NCI-H1694 treated with DMSO at 0.1 percent for 48 hours (cell line): ENCODE results near the gene GOLGB1.
"Not testable (repeated sequence)": the region's sequence is repeated elsewhere in the genome, so short reads cannot be mapped to it uniquely, and the experiment has no call there.

Experiments
- DNase-seq: peaks from one replicate; lab custom pipeline; 2025; lab: John Stamatoyannopoulos, UW

The GOLGB1 gene

DNA sequence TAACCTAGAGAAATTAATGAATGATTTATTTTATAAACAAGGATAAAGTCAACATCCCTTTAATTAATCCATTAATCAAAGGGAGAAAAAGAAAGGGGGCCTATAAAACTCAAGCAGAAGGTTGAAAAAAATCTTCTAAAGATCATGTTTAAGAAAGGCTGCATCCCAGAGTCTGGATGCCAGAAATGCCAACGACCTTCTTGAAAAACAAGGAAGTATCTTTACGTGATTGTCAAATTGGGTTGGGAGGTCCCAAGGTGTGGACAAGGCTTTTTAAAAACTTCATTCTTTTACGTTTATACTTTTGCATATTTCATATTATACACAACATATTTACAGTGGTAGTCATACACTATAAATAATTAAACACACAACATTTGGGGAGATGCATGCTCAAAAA is 1.6 kb downstream of the GOLGB1 start:
- DNase-seq, result no peak

- not testable (repeated sequence) for DNase-seq
These were observed 6.4 kb downstream of the GOLGB1 start for GRCh38 chr3:121743106-121743505.

DNA sequence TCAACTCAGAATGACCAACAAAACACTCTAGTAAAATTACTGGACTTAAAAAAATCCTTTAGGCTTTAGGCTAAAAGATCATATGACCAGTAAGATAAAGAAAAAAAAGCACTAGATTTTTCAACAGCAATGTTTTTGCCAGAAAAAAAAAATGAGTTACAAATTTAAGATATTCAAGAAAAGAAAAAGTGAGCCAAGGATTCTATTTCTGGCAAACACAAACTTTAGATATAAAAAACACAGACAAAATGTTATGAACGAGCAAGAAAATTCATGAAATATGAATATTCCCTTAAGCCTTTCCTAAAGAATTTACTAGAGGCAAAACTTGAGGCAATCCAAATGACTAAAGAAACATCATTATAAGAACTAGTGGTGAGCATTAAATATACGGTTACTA is 8.6 kb downstream of the GOLGB1 start:
- no peak for DNase-seq

DNA sequence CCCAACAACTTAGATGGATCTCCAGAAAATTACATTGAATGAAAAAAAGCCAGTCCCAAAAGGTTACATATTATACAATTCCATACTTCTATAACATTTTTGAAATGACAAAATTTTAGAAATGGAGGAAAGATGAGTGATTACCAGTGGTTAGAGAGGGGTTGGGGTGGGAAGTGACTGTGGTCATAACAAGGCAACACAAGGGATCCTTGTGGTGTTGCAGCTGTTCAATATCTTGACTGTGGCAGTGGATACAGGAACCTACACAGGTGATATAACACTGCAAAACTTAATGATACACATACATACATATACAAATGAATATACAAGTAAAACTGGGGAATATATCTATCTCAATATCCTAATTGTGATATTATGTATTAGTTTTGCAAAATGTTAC is 9.6 kb downstream of the GOLGB1 start:
- no peak for DNase-seq

DNA sequence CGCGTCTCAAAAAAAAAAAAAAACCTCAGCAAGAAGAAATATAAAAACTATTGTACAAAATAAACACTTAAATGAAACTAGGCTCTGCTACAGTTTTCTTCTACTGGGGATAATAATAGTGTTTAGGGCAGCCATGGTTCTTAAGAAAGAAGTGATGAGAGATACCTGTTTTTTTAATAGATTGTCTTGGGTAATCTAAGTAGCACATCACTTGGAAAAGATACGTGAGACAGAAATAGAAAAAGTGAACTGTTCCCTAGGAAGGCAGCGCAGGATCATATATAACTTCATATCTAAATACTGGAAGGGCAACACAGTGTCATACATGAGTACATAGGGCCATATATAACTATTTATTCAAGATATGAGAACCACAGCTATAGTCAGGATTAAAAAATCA is 11.9 kb downstream of the GOLGB1 start:
- no peak for DNase-seq

DNA sequence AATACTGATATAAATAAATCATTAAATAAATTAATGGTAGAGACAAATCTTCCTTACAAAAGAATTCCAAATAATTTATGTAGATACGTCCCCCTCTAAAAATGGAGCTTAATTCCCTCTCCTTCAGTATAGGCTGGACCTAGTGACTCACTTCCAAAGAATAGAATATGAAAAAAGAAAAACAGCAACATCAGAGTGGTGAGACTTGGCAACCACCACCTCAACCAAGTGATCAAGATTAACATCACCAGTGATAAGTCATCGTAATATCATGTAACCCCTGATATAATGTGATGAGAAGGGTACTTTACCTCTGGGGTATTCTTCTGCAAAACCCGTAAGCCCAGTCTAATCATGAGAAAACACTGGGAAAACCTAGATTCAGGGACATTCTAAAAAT is 13.4 kb downstream of the GOLGB1 start:
- DNase-seq, result no peak

DNA sequence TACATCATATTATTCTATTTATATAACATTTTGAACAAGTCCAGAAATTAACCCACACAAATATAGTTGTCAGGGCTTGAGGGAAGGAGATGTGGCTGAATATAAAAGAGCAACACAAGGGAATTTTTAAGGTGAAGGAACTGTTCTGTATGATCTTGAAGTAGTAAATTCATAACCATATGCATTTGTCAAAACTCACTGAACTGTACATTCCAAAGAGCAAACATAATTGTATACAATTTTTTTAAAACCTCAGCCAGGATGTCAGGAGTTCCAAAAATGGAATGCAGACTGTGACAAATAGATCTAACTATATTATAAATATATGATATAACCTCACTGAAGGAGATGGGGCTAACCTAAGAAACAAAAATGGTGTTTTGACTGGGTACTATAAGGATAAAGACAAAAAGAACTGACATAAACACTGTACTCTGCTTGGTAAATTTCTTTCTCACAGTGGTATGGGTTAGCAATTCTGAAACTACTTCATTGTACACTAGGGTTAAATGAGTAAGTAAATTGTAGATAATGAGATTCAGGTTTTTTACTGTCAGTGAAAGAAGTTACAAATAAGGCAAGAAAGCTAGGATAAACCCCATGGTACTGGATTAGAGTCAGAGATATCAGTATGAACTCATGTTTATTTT is 14.4 kb downstream of the GOLGB1 start:
- no peak for DNase-seq

GRCh38 chr3:121730940-121731687 is 18.4 kb downstream of the GOLGB1 start:
- DNase-seq, result no peak

- no peak for DNase-seq
These were observed 25.4 kb downstream of the GOLGB1 start for GRCh38 chr3:121724130-121724529.

DNA sequence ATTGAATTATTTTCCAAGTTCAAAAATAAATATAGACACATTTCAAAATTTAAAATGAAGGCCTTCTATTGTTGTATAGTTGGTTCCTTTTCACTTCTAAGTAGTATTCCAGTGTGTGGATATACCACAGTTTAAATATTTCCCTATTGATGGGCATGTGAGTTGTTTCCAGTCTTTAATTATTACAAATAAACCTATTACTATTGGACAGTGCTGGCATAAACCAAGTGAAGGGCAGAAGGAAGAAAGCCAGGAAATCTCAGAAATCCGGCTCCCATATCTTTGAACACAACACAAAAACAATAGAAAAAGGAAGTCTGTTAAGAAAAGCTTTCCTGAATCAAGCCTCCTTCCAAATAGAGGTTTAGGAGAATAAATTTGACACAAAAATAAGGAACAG is 26.1 kb downstream of the GOLGB1 start:
- no peak for DNase-seq

DNA sequence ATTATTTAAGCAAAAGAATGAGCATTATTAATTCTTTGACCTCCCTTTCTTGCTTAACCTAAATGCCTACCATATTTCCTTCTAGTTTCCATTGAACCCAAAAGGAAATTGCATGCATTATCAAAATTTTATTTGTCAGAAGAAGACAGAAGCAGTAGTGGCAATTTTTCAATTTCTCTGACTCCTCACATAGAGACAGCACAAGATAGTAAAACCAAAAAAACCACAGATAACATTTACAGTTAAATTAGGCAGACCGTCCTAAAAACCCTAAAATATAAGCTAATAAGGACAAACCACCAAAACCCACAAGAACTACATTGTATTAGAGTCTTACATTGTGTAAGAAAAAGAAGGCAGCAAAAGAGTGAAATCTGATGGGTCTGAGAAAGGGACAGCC is 27.1 kb downstream of the GOLGB1 start:
- no peak for DNase-seq

- no peak for DNase-seq
These were observed 29.4 kb downstream of the GOLGB1 start for GRCh38 chr3:121720163-121720562.

DNA sequence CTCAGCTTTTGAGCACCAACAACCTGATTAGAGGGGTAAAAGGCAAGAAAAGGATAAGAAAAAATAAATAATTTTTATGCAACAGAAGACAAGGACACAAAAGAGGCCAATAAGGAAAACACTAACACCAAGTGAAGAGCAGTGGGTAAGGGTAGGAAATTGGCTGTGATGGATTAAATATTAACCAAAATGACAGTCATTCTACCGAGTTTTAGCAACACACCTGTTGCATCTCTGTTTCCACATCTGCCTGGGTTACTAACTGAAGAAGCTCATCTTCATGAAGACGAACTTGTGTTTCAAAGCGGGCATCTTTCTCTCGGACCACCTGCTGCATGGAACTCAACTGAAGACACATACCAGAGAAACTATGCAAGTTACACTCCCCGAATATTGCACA is 30.1 kb downstream of the GOLGB1 start:
- no peak for DNase-seq

DNA sequence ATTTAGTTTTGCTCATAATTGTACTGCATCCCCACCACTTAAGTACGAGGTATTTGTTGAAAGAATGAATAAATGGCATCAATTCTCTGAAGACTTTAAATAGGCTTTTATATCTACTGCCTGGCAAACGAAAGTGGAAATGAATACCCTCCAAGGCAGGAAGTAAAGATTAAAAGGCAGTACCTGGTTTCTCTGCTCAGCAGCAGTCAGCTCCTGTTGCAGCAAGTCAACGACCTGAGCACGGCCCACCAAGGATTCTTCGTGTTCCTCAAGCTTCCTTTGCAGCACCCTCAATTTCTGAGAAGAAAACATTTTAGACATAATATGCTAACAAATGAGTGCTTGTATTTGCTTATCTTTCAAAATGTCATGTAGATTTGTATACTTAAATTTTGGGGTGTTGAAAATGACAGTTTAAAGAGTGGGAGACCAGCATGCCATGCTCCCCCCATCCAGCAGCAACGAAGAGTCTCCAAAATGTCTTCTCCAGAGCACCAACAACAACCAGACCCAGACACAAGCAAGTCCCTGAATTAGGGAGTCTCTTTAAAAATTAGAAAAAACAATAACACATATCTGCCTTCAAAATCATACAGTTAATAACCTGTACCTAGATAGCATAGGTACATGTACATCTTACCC is 31.2 kb downstream of the GOLGB1 start:
- no peak for DNase-seq

DNA sequence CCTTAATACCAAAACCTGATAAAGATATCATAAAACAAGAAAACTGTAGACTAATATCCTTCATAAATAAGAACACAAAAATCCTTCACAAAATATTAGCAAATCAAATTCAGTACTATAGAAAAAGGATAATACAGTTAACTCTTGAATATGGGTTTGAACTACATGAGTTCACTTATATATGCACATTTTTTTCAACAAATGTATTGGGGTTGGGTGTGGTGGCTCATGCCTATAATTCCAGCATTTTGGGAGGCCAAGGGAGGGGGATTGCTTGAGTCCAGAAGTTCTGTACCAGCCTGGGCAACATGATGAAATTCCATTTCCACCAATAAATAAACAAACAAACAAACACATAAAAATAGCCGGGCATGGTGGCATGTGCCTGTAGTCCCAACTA is 39.2 kb downstream of the GOLGB1 start:
- DNase-seq, result no peak

DNA sequence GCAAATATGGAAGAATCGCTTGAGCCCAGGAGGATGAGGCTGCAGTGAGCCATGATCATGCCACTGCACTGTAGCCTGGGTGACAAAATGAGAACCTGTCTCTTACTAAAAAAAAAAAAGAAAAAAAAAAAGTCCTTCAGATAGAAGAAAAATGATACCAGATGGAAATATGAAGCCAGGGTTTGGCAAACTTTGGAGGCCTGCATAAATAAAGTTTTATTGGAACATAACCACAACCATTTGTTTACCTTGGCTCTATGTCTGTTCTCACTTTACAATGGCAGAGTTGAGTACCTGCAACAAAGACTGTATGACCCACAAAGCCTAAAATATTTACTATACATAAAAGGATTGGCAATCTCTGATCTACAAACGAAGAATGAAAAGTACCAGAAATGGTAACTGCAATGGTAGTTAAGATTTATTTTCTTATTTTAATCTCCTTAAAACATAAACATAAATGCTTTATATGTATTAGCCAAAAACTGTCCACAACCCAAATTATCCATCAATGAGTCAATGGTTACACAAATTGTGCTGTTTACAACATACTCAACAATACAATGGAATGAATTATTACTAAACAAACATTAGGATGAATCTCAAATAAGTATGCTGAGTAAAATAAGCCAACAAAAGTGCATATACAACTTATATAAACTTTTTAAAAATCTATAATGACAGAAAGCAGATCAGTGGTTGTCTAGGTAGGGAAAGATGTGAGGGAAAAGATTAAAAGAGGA is 41.8 kb downstream of the GOLGB1 start:
- DNase-seq, result no peak

- DNase-seq, result no peak
These were observed 44.0 kb downstream of the GOLGB1 start for GRCh38 chr3:121705541-121705940.

DNA sequence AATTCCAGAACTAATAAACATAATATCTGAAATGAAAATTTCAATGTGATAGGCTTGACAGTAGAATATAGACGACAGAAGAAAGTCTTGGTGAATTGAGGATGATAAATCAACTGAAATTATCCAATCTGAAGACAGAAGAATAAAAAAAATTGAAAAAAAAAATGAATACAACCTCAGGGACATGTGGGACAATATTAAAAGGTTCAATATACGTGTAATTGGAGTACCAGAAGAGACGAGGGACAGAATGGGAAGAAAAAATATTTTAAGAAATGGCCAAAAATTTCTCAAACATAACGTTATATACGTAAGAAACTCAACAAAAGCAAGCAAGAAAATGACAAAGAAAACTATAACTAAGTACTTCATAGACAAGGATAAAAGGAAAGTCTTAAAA is 45.6 kb downstream of the GOLGB1 start:
- DNase-seq, result no peak

DNA sequence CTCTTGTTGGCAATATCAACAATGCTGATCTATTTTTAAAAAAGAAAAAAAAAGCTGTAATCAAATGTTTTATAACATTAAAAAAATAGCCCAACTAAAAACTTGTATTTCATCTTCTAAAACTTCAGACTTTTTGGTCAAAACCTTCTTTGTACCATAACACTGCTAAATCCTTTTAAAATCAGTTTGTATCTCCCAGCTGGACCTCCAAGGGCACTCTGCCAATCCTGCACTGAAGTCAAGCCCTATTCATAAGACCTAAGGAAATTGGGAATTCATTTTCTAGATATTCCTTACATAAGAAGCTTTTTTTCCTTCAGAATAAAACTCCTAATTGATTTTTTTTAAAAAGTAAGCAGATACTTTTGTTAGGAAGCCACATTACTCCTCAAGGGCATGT is 50.6 kb downstream of the GOLGB1 start:
- no peak for DNase-seq

- DNase-seq, result no peak
These were observed 51.1 kb downstream of the GOLGB1 start for GRCh38 chr3:121698476-121698875.

DNA sequence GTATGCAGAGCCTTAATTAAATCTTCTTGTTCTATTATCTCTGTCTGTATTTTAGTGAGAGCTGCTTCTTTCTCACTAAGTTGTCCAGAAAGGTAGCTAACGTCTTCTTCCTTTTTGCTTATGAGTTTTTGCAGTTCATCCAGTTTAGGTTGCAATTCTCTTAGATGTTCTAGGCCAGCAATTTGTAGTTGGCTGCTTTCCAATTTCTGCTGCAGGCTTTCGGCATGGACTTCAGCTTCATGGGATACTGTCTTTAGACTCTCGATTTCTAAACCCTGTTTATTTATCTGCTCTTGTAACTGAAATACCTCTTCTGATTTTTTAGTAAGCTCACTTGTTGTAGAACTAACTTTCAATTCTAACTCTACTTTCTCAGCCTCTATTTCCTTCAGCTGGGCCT is 53.4 kb downstream of the GOLGB1 start:
- no peak for DNase-seq

DNA sequence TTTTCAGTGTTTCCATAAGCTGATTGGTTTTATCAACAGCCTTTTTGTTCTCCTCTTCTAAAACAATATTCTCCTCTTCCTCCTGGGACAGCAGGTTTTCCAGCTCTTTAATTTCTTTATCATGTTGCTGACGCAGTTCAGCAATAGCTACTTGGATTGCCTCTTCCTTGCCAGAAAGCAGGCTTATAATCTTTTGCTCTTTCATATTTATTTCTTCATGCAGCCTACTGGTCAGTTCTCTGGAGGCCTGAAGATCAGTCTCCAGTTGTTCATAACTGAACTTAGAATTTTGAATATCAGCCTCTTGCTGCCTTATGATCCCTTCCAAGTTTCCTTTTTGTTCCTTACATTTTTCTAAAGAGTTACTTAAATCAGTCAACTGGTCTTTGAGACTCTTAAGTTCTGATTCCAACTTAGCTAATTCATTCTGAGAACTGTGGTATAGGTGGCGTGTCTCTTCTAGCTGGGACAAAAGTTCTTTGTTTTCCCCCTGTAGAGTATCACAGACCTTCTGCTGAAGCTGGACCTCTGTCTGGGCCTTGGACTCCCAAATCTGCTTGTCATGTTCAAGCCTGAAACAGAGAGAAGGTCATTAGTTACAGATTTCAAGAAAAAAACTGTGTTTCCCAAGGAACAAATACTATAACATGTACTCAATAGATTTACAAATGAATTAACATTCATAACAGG is 57.4 kb downstream of the GOLGB1 start:
- no peak for DNase-seq
